GM21381 (cell line): ENCODE data around the gene UBXN6.
A peak's percentile ranks its signal among the peaks of the same experiment; 100 is the strongest.

Source experiments
- ATAC-seq: cut with Tn5 transposase; IDR thresholded peaks from one replicate; pipeline ENCODE4 v1.9.1; 2021; ENCODE audit warnings: mild to moderate bottlenecking, moderate library complexity; ENCODE audit not compliant: unreplicated experiment

UBXN6 gene

DNA sequence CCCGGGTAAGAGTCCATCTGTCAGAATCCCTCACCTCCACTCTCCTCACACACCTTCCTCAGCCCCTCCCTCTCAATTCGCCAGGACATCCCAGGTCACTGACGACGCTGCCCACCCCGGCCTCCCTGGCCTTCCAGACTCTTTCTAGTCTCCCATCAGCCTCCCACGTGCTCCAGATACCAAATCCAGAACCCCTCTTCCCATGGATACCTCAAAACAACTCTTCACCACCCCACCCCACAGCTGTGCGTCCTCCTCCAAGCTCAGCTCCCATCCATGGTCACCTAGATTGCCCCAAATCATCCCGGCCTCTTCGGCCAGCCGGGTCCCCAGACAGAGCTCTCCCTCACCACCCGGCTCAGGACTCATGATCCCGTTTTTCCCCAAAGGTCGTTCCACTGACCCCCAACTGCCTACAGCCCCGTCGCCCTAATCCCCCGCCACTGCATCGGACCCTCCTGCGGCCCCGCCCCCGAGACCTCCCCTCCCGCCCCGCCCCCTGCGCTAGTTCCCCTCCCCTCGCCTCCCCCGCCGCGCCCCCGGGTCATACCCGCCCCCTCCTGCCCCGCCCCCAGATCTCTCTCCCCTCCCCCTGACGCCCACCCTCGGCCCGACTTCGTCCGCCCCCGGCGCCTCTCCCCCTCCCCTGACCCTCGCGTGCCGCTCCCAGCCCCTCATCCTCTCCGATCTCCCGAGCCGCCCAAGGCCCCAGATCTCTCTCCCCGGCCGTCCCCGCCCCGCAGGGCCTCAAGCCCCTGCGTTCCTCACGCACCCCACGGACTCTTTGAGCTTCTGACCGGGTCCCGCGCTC, 546 bp downstream of the UBXN6 start:
- peak; percentile 4 for ATAC-seq

DNA sequence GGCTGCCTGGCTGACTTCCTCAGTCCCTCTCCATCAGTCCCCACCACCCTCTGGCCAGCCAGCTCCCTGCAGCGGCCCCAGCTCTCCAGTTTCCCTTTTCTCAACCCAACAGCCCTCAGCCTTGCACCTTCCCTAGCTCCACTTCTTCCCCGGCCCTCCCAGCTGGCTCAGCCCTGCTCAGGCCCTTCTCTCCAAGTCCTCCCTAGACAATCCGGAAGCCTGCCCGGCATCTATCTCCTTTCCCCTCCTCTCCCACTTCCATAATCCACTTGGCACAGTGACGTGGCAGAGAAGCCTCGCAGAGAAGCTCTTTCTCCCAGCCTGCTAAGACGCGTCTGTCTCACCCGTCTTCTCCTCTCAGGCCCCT, 1.1 kb downstream of the UBXN6 start:
- no peak for ATAC-seq

DNA sequence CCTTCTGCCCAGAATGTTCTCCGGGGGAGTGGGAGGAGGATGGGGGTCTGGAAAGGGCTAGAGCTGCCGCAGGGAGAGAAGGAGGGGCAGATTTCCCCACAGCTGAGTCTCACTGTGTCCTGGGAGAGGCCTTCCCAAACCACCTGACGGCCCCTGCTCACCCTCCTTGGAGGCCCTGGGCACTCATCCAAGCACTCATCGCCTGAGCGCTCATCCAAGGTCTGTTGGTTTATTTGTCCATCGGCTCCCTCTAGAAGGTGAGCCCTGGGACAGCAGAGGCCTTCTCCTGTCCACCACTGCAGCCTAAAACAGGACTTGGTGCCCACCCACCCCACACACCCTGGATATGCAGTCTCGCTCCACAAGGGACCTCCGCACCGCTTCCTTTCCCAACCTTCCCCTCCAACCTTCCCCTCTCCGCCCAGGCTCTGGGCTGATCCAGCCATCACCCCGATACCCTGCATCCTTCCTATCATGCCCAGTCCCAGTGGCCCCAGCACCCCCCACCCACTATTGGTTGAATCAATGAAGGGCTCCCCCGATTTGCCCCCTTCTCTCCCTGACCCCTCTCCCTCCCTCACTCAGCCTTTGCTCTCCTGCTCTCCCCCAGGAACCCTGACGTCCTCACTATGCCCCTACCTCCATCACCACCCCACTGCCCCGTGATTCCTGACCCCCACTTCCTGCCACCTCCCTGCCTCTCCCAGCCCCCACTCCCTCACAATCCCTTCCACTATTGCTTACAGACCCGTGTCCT, 1.7 kb downstream of the UBXN6 start:
- no peak for ATAC-seq

DNA sequence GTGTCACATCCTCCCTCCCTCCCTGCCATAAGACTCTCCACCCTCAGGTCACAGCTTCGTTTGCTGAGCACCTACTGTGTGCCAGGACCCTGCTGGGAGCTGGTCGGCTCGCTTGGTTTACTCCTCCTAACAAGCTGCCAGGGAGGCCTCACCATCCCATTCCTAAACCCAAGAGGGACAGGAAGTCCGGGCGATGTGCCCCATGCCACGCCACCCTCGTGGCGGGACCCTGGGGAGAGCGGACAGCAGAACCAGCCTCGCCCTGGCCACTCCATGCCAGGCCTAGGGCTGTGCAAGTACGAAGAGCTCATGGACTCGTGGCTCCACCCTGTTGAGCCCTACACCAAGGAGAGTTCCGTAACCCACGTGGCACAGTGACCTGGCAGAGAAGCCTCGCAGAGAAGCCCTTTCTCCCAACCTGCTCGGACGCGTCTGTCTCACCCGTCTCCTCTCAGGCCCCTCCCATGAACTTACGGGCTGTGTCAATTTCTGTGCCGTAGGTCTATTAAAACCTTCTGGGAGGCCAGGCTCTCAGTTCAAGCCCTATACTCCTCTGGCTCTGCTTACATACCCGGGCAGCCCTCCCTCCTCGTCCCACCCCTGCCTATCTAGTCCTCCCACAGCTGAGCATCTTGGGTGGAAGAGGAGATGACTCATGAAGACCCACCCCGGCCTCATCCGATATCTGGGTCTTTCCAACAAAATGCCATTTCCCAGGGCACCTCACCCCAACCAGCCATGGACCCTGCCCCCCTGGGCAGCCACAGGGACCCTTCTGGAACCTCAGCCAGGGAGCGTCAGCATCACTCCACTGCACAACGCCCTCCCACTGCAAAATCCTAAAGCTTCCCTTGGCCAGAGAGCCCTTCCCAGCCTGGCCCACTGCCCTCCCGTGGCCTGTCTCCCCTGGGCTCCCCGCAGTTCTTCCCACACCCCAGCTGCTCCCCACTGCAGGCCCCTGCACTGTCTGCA, 2.6 kb downstream of the UBXN6 start:
- no peak for ATAC-seq

DNA sequence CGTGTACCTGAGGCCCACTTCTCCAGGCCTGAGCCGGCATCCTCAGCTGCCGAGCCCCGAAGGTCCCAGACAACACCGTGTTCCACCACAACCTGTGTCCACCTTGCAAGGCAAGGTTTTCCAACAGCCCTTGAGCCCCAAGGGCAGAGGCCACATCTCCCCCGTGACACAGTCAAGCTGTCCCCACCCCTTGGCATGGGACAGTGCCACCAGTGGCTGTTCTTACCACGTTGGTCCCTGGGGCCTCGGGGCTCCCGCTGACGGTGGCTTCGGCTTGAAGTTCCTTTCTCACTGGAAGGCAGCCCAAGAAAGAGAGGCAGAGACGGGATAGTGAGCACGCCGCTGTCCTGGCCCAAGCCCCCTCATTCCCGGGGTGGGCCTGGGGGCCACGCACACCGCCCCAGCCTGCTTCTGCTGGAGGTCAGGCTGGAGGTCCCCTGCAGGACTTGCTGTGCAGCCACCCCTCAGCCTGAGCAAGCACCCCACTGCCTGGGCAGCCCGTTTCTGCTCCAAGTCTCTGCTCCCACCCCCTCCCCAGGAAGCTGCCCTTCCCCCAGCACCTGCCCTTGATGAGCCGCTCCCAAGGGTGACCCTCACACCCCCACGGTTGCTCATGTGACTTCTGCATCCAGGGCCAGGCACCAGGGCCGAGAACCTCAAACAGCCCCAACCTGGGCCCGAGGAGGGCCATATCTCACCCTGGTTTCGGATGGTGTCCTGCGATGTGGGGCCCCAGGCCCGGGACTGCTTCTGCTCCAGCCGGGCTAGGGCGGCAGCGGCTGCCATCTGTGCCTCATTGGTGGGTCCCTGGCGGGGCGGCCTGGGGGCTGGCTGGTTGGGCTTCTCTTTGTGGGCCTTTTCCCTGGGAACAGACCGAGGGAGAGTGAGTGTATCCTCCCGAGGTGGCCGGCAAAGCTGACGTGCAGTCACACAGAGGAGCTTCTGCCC, 4.1 kb downstream of the UBXN6 start:
- no peak for ATAC-seq

DNA sequence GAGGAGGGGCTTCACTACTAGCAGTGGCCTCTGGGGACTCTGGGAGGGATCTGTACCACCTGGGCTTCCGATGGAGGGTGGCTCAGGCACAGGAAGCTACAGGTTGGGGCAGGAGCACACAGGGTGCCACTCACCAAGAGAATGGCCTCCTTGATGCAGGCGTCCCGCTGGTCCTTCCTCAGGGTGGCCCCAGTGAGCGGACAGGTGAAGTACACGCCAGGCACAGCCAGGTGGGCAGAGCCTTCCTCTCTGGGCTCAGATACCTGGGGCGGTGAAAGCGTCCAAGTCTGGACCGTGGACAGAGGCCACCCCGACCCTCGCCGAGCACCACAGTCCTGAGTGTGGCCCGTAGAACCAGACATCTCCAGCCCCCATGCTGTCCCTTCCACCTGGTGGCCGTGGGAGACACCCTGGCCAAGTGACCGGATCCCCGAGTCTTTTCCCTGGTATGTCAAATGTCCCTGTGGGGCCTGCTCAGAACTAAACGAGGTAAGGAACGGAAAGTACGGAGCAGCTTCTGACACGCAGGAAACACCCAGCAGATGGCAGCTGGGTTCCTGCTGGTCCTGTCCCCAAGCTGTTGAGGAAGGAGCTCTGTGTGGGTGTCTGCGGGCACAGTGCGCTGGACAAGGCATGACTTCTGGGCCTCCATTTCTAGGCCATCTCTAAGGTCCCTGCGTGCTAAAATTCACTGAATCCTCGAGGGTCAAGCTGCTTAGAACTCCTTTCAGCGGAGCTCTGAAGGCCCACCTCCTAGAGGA, 5.2 kb downstream of the UBXN6 start:
- ATAC-seq = no peak

DNA sequence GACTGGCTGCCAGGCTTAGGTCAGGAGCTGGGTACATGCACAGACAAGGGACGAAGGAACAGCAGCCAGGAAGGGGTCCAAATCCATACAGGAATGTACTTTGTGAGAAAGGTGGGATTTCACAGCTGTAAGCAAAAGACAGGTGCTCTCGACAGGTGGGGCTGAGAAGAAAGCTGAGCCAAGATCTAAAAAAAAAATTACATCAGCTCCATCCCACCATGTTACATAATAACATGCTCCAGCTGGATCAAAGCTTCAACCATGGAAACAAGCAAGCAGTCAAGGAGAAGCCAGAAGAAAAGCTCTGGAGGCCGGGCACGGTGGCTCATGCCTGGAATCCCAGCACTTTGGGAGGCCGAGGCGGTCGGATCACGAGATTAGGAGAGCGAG, 8.0 kb downstream of the UBXN6 start:
- ATAC-seq = no peak

DNA sequence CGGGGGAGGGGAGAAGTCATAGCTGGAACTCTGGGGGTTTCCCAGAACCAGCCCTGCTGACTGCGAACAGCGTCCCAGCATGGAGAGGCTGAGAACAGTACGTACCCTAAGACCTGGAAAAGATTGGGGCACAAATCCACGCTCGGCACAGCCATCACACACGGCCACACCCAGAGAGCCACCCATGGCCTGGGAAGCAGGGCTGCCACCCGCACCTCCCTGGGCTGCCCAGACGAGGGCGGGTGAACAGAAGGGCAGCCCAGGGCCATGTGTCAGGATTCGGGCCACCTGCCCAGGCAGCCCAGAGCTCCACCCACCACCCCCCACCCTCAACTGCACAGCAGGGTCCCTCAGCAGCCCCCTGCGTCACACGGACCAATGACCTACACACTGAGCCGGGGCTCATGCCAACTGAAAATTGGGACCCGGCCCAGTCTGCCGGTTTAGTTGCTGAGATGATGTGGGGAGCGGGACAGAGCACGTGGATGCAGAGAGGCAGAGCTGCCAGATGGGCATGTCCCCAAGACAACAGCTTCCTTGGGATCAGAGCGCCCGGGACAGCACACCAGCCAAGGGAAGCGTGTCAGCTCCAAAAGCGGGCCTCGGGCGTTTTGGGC, 8.5 kb downstream of the UBXN6 start:
- no peak for ATAC-seq

DNA sequence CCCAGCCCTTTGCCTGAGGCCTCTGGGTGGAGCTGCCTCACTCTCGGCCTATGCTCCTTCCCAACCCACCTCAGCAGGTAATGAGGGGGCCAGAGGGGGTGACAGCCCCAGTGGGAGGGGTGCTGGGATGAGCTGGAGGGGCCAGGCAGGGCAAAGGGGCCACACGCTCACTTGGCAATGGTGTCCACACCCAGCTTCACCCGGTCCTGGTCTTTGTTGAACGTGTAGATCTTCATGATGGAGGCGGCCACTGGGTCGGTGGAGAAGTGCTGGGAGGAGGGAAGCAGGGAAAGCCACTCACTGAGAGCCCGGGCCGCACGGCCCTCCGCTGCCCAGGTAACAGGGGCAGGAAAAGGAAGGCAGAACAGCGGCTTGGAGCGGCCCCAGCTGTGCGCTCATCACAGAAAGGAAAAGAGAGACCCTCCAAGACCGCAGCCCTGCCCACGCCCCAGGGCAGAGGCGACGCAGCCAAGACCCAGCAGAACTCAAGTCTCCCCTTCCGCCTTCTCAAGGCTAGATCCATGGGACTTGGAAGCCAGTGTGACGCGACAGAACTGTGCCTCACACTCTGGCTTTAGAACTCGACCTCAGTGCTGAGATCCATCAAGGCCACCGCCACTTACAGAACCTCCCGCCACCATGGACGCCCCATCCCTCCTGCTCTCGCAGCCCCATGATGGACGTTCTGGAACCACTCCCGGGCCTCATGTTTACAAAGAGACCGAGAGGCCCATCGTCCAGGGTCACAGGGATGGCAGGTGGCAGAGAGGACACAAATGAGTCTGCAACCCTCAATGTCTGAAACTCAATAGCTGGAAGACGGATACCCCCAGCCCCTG, 9.2 kb downstream of the UBXN6 start:
- no peak for ATAC-seq

DNA sequence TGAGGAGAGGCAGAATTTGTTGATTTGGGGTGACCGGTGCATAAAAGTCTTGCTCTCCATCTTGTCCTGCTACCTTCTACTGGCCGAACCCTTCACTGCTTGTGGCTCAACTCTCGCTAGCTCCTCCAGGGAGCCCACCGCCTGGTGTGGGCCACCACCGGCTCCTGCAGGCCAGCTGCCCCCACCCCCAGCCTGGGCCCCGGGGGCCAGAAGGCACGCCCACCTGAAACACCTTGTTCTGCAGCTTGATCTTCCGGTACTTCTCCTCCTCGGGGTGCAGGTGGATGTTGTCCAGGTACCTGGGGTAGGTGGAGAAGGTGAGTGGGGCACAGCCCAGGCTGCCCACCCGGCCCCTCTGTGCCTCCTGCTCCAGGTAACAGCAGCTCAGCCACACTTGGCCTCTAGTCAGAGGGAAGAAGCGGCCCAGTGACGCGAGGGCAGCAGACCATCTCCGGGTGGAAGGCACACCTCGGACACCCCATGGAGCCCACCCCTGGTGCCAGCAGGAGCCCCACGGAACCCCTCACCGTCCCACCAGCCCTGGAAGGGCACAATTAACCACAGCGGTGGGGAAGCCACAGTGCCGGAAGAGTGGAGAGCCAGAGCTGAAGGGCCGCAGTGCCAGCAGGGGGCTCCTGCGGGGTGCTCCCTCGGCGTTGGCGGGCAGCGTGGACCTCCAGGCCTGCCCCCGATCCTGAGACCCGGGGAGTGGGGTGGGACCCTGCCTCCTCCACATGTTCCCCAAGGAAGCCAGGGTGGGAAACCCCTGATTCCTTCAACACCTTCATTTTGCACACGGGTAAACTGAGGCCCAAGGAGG, 10.1 kb downstream of the UBXN6 start:
- no peak for ATAC-seq

DNA sequence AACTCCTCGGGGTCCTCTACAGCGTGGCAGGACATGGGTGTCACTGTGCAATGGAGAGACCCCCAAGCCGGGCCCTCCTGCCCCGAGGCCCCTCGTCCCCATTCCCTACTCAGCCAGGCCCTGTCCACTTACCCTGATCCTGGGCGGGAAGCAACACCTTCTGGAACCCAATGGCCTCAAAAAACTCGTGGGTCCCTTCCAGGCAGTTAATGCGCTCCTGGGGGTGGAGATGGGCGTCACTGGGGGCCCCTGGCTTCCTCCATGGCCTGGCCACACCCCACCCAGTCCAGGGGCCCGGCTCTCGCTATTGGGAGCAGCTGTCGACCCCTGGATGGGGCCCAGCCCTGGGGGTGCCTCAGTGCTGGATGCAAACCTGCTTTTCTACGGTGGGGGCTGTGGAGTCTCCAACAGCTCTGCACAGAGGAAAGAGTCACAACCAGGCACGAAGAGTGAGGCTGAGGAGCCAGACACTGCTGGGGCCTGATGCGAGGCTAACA, 10.8 kb downstream of the UBXN6 start:
- ATAC-seq = no peak

DNA sequence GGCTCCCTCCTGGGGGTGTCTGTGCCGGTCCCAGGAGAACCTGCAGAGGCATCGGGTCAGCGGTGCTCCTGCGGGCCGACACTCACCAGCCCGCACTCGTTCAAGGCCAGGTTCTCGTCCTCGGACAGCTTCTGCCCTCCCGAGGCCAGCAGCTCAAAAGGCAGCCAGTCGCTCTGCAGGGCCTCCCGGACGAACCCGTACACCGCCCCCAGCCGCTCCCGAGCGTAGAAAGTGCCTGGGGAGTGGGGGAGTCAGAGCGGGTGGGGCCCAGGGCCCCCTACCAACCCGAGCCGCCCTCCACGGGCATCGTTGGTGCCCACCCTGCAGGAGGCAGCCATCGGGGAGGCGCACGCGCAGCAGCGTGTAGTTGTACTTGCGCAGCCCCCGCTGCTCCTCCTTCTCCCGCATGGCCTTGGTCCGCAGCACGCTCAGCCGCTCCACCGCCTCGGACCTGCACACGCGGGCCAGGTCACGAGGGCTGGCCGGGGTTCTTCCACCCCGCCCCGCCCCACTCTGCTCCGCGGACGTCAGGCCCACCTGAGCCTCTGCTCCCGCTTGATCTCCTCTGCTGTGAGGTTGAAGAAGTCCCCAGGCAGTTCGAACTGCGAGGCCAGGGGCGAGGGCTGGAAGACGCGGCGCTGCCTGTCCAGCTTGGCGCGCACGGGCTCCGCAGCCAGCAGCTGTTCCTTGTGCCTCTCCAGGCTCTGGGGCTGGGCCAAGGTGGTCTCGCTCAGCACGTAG, 11.5 kb downstream of the UBXN6 start:
- ATAC-seq = no peak

DNA sequence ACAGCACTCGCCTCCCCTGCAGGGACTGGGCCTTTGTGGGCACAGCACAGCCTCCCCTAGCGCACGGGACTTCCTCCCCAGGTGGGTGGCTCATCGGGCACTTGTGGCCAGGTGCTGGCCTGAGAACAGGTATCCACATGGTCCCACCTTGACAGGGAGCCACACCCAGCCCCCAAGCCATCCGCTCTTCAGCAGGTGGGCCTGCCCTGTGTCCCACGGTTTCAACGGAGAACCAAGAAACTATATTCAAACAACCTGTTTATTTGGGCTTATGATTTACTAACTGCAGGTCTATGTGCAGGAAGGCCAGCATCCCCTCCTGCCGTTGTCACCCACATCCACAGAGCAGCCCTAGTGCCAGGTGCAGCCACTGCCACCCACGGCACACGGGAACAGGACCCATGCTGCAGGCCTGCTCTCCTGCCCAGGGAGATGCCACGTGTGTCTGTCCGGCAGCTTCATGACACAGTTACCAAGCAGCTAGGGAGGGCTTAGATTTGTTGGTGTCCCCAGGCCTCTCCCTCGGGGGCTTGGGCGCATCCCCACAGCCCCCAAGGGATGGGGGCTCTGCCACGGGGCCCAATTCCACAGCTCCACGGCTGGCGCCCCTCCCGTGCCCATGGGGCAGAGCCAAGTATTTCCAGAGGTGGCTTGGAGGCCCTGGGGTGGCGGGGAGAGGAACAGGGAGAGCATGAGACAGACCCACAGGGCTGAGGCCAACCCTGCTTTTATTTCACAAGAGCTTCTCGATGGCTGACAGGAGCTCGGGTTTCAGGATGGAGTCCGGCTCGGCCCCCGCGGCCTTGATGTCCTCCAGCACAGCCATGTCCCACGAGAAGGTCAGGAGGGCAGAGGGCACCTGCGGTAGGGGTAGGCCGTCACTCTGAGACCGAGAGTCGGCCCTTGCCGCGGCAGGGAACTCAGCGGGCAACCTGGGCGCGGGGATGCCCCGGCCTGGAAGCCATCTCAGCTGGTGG, 12.5 kb downstream of the UBXN6 start:
- no peak for ATAC-seq

DNA sequence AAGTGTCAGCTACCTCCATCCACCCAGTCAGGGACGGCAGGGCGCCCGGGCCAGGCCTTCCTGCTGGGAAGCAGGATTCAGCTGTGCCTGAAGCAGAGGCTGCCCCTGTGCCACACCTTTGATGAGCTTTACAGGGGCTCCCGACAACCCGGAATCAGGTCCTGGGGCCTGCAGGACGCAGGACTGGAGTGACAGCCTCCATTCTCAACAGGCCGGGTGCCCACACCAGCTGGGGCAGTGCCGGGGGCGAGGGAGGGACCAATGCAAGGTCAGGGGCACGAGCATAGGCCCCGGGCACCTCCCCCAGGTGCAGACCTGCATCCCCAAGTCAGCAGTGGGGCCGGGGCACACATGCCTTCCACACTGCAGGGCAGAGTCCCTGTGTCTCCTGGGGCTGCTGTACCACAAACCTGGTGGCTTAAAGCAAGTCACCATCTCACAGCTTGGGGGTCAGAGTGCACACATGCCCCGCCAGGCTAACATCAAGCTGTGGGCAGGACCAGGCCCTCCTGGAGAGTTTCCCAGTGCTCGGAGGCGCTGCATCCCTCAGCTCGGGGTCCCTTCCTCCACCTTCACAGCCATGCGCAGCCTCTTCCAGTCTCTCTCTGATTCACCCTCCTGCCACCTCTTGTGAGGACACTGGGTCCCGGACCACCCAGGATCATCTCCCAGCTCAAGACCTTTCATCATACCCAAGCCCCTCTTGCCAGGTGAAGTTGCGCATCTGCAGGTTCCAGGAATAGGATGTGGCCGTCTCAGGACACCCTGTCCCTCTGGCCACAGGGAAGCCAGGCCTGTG, 13.4 kb downstream of the UBXN6 start:
- no peak for ATAC-seq
